T1000 (cell line): ENCODE measurements around the gene KIRREL3.

Experiments used
- DNase-seq: peaks from one replicate; lab custom pipeline; 2025; ENCODE audit warnings: mixed read lengths; lab: John Stamatoyannopoulos, UW

Gene KIRREL3

DNA sequence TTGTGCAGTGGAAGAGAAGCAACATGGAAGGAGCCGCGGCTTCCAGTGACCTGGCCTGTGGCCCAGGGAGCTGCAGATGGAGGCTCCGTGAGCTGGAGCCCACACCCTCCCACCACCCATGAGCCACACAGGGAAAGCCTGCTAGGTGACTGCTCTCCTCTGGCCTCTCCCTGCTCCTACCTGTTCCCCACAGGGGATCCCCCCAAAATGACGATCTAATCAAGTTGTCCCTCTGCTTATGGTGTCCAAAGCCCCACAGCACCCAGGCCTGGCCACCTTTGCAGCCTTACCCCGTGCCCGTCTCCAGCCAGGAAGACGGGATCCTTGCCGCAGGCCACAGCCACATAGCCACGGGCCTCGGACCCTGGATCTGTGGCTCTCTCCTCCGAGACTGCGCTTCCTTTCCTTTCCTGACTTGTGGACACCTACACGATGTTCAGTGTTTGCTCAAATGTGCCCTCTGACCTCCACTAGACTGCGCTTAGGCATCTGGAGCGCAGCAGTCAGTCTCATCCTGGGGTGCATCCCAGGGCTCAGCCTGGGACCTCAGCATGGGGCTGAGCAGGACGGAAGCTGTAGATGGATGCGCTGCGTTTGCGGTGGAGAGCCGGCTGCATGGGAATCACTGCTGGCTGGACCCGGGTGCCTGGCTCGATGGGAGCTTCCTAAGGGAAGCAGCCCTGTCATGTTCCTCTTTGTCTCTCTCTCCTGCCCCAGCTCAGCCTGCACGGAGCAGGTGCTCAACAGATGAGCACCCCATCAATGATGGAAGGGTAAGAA is 511.8 kb downstream of the KIRREL3 start:
- no peak for DNase-seq

DNA sequence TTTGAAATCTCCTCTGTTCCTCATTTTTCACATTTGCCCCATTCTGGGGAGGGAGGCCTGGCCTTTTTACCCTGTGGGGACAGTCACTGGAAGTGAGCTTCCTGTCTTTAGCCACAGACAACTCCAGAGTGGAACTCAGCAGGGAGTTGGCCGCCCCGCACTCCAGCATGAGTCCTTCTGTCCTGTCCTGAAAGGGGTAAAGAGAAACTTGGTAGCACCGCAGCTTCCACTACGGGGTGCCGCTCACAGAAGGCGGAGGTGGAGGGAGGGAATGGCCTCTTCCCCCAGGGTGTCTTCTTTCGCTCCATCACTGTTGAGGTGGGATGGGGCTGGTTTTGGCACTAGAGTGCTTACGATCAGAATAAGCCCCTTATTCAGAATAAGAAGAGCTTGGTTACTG is 512.9 kb downstream of the KIRREL3 start:
- DNase-seq, result no peak

GRCh38 chr11:126485986-126486635 is 514.5 kb downstream of the KIRREL3 start:
- no peak for DNase-seq

GRCh38 chr11:126485021-126485792 is 515.4 kb downstream of the KIRREL3 start:
- DNase-seq, result no peak

DNA sequence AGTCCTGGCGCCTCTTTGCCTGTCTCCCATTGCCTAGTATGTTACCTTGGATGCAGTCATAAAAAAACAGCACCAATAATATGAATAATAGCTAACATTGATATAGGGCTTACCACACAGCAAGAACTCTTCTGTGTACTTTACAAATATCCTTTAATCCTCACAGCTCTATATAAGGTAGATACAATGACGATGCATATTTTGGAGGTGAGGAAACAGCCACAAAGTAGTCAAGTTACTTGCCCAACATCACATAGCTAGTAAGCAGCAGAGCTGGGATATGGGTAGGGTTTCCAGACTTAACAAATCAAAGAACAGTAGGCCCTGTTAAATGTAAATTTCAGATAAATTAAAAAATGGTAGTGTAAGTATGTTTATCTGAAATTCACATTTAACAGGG is 516.3 kb downstream of the KIRREL3 start:
- no peak for DNase-seq

- no peak for DNase-seq
Measured at GRCh38 chr11:126483621-126484195, 516.9 kb downstream of the KIRREL3 start.

DNA sequence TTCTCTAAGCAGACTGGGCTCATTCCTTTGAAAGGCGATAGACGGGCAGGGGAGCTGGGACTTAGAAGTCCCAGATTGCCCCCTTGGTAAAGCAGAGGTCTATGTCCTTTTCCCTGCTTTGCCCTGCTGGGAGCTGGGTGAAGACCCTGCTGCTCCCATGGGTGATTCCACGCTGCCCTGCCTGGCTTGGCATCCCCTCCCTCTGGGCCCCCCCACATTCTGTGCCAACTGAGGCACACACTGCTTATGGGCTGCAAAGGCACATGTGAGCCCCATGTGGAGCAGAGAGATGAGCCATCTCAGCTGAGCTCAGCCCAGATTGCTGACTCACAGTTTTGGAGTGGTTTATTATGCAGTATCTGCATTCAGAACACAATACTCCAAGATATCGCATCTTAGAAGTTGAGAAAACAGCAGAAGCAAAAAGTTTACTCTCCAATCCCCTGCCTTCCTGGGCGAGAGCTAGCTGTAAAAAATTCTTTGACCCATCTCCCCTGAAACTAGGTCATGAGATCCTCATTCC is 517.9 kb downstream of the KIRREL3 start:
- DNase-seq, result no peak

DNA sequence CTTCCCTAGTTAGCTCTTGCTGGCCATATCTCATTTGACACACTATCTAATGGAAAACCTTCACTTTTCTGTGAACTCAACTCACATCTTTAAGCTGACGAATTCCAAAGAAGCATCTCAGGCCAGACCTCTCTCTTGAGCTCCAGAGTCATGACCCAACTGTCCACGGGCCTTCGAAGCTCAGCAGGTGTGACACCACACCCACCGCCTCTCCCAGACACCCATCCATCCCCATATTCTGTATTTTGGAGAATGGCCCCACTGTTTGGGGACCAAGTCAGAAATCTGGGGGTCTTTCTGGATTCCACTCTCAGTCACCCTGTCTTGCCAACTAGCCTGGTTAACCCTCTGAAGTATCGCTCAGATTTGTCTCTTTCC is 519.3 kb downstream of the KIRREL3 start:
- DNase-seq, result no peak

DNA sequence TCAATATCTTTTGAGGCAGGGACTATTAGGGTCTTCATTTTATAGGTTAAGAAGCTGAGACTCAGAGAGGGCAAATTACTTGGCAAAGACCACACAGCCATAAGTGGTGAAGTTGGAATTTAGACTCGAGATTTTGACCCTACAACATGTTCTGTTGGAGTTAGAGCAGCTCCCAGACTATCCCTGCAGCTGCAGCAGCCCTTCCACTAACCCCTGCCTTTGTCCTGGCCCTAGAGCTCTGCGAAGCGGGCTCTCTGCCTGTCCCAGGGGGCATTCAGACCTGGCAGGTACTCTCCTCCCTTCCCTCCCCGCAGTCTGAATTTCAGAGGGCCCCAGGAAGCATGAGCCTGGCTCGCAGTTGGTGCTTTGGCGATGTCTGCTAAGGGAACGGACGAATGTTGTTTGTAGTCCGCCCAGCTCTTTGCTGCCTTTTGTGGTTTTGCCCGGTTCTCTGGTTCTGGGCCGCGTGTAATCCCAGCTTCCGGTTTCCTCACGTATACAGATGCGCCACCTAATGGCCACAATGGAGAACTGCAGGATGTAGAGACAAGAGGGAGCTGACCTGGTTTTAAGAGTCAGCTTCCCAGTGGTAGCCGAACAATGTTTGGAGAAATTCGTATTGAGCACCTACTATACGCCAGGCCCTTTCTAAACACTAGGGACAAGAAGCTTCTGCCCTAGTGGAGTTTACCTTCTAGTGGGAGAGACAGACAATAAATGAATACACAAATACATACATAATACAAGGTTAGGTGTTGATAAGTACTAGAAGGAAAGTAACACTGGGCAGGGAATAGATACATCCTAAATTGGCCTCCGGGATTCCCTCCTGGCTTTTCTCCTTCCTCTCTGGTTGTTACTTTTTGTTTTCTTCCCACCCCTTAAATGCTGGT is 519.9 kb downstream of the KIRREL3 start:
- DNase-seq, result peak; percentile 57

DNA sequence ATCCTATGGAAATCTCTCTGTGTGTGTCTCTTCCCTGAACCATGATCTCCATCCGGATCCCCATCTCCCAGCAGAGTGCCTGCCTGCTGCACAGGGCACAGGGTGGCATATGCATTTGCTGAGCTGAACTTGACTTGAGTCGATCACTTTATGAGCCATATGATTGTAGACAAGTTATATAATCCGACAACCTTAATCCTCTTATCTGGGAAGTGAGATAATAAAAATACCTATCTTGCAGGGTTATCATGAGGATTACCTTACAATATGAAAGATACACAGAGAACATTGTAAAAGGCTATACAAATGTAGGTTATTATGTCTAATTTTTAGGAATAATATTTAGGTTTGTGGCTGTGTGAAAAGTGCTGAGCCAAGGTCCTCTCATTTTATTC is 520.6 kb downstream of the KIRREL3 start:
- DNase-seq, result no peak

DNA sequence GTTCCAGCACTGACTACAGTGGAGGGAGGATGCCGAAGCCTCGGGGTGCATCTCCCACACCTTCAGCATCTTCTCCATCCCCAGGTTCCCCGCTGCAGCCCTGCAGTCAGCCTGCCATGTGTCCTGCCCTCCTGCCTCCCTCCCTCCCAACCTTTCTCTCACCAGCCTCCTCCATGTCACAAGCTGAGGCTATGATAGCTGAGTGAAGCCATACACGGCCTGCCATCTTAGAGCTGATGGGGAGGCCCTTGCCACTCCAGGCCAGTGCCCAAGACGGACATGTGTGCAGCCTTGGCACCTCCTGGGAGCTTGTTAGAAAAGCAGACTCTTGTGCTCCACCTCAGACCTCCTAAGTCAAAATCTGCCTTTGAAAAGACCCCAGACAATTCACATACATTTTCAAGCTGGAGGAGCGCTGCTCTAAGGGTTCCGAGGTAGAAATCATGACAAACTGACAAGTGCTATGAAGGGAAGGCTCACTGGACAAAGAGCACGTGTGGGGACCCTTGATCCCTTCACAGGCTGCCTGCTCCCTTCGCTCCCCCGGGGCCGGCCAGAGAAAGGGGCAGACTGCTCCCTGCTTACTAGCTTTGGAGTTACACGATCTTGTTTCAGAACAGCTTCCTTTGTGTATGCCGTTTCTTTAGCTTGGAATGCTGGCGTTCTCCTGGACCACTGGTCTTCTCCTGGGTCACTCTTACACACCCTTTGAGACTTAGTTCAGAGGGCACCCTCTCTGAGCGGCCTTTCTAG is 521.2 kb downstream of the KIRREL3 start:
- no peak for DNase-seq

- DNase-seq, result no peak
Measured at GRCh38 chr11:126478466-126478865, 522.1 kb downstream of the KIRREL3 start.

GRCh38 chr11:126477535-126478305 is 522.9 kb downstream of the KIRREL3 start:
- DNase-seq, result no peak

- no peak for DNase-seq
Measured at GRCh38 chr11:126476977-126477376, 523.6 kb downstream of the KIRREL3 start.

GRCh38 chr11:126476266-126476924 is 524.2 kb downstream of the KIRREL3 start:
- DNase-seq, result no peak

GRCh38 chr11:126475014-126475991 is 525.3 kb downstream of the KIRREL3 start:
- no peak for DNase-seq

- no peak for DNase-seq
Measured at GRCh38 chr11:126474220-126474619, 526.4 kb downstream of the KIRREL3 start.

DNA sequence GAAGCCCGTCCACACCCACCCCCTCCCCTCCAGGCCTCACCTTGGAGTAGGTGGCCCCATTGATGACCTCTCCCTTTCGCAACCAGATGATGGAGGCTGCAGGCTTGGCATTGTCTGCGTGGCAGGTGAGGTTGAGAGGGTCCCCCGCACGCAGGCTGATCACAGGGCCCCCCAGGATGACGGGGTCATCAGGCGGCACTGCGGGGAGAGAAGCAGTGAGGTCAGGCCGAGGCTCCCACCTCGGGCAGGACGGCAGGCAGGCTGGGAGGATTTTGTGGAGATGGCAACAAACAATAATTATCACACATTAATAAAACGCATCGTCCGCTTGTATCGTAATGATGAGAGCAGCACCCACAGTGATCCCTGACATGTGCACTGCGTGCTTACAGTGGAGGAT is 527.3 kb downstream of the KIRREL3 start:
- no peak for DNase-seq
